Hepatocyte (in vitro differentiated cells): Measurements from ENCODE around the gene FAXDC2.

ENCODE experiments used
- CTCF ChIP-seq: fragments of 200-600 bp; sonication (generic); IDR thresholded peaks from 2 replicates; pipeline ENCODE4 v1.5.1; 2016; ENCODE audit warnings: antibody characterized with exemption, mild to moderate bottlenecking; ENCODE audit not compliant: poor library complexity
- EZH2 ChIP-seq: fragments of 200-600 bp; sonication (generic); IDR thresholded peaks from 2 replicates; pipeline ENCODE4 v1.6.1; 2016; ENCODE audit warnings: antibody characterized with exemption, mild to moderate bottlenecking, borderline replicate concordance

- TF ChIP-seq CTCF (no peak), EZH2 (no peak)
Measured at GRCh38 chr5:154770111-154770510, 80.3 kb downstream of the FAXDC2 start.
